Measurements from ENCODE around the gene IL5RA. TPM values are rescaled to one million over a fixed set of nuclear protein-coding genes. Genes with fewer than 3 reads are reported as not detected.

The IL5RA gene
- total RNA-seq, 1 donor from 2014 or later = not detected

DNA sequence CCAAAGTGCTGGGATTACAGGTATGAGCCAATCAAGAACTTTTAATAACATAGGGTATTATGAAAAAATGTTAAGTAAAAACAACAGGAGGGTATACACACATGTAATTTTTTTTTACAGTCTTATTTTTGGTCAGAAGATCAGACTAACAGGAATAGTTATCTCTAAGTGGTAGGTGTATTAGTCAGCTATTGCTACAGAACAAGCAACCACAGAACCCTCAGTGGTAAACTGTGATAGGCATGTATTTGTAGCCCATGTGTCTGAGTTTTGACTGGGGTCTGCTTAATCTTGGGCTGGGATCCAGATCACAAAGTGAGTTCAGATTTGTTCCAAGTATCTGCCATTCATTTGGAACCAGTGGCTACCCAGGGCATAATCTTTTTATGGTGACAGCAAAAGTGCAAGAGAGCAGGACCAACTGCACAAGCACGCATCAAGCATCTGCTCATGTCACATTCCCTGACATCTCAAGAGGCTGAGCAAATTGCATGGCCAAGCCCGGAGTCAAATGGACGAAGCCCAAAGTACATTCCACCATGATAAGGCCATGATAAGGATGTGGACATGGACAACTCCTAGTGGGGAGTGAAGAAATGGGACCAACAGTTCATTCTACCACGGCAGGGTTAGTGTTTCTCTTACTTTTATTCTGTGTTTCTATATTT, 3.0 kb upstream of the IL5RA start:
- Histone ChIP-seq H3K4me3 (ENCODE audit: low read depth, low read length) (no peak overlapping the region), H3K36me3 (ENCODE audit: control insufficient read depth, insufficient read depth, low read length) (no peaks in the 10 kb centered on the region), H3K27me3 (ENCODE audit: control insufficient read depth, insufficient read depth, low read length) (no peaks in the 10 kb centered on the region)
- TF ChIP-seq, protein P1, sequence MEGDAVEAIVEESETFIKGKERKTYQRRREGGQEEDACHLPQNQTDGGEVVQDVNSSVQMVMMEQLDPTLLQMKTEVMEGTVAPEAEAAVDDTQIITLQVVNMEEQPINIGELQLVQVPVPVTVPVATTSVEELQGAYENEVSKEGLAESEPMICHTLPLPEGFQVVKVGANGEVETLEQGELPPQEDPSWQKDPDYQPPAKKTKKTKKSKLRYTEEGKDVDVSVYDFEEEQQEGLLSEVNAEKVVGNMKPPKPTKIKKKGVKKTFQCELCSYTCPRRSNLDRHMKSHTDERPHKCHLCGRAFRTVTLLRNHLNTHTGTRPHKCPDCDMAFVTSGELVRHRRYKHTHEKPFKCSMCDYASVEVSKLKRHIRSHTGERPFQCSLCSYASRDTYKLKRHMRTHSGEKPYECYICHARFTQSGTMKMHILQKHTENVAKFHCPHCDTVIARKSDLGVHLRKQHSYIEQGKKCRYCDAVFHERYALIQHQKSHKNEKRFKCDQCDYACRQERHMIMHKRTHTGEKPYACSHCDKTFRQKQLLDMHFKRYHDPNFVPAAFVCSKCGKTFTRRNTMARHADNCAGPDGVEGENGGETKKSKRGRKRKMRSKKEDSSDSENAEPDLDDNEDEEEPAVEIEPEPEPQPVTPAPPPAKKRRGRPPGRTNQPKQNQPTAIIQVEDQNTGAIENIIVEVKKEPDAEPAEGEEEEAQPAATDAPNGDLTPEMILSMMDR (IDR thresholded peaks at IDR 0.05; ENCODE audit: insufficient read depth, low read length, severe bottlenecking) = no peak
- DNase-seq (ENCODE audit: low read depth) = no peak
- FAIRE-seq = peak; percentile 81

DNA sequence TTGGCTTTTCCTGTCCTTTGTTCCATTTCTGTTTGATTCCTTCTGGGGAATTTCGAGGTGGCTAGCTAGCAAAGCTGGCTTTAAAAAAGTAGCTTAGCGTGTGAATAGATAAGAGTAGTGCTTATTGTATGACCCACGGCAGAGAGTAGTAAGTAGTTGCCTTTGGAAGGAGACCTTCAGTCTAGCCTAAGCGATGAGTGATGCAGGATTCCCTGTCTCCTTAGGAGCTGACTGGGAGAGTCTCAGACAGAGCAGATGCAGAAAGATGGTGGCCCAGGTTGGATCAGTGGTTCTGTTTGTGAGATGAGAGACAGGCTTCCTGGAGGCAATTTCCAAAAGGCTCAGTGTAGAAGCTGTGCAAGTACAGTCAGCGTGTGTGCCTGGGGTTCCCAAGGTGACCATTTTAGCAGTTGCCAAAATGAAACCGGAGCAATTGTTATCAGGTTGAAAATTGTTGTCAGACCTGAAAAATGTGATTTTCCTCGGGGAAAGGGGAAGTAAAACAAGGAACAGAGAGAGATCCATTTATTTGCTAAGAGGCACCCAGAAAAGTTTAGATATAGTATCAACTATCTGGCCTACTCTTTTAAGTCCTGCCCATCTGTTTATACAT, 681 bp upstream of the IL5RA start:
- no peak overlapping the region for H3K4me3 ChIP-seq (ENCODE audit: low read depth, low read length)
- FAIRE-seq (no peak), DNase-seq (ENCODE audit: low read depth) (no peak)
- no peaks in the 10 kb centered on the region for H3K36me3 ChIP-seq (ENCODE audit: control insufficient read depth, insufficient read depth, low read length)
- H3K27me3 ChIP-seq (ENCODE audit: control insufficient read depth, insufficient read depth, low read length) = no peaks in the 10 kb centered on the region
- TF ChIP-seq, protein P1 (IDR thresholded peaks at IDR 0.05; ENCODE audit: insufficient read depth, low read length, severe bottlenecking) = no peak

DNA sequence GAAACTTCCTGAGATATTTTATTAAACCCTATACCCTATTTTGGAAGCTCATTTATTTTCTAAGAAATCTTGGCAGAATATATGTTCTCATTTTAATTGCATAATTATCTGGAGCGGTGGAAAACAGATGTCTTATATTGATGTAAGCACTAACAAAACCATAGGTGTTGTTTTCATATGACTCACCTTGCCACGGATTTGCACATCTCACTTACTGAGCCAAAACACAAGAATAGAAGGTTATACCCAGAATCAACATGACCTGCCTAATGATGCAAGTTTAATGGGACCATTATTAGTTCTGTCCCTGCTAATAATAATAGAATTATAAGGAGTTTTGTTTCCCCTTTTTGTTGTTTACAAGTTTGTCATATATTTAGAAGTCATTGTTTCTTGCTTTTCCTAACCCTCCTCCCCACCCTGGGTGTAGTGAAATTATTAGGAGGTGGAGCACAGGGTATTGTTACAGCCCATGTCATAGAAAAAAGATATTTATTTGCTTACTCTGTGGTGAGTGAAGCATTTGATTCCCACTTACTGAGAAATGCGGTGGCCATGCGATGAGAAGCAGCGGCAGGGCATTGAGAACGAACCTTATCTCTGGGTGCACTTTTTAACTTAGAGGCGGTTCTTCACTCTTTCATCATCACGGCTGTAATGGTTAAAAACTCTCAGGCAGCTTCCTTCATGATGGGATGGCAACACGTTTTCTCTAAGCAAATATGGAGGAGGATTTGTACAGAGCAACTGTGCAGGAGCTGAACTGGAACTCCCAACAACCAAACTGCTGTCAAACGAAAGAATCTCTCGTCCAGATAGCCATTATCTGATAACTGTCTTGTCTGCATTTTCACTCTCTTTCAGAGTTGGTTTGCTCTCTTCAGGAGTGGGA, 521 bp downstream of the IL5RA start:
- TF ChIP-seq, protein P1 (IDR thresholded peaks at IDR 0.05; ENCODE audit: insufficient read depth, low read length, severe bottlenecking) = no peak
- DNase-seq (ENCODE audit: low read depth) (peak; percentile 56), FAIRE-seq (peak; percentile 68)
- no peak overlapping the region for H3K4me3 ChIP-seq (ENCODE audit: low read depth, low read length)
- no peaks in the 10 kb centered on the region for H3K27me3 ChIP-seq (ENCODE audit: control insufficient read depth, insufficient read depth, low read length)
- no peaks in the 10 kb centered on the region for H3K36me3 ChIP-seq (ENCODE audit: control insufficient read depth, insufficient read depth, low read length)

DNA sequence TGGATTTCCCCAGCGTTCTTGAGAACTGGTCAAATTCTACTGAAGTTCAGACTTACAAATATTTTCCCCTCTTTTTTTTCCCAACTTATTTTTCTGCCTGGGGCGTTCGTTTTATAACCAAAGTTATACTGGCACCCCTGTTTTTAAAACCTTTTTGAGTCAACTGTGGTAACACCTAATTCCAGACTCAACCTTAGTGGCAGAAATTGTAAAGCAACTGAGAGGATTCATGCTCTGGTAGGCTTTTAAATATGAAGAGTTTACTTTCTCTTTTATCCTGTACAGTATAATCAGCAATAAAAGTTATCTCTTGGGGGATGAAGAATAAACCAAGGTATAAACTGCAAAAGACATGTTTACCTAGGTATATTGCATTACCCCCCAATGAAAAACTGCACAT, 2.3 kb downstream of the IL5RA start:
- Histone ChIP-seq H3K4me3 (ENCODE audit: low read depth, low read length) (no peak overlapping the region), H3K27me3 (ENCODE audit: control insufficient read depth, insufficient read depth, low read length) (no peaks in the 10 kb centered on the region), H3K36me3 (ENCODE audit: control insufficient read depth, insufficient read depth, low read length) (no peaks in the 10 kb centered on the region)
- no peak for FAIRE-seq
- TF ChIP-seq, protein P1 (IDR thresholded peaks at IDR 0.05; ENCODE audit: insufficient read depth, low read length, severe bottlenecking) = no peak
- DNase-seq (ENCODE audit: low read depth) = no peak

DNA sequence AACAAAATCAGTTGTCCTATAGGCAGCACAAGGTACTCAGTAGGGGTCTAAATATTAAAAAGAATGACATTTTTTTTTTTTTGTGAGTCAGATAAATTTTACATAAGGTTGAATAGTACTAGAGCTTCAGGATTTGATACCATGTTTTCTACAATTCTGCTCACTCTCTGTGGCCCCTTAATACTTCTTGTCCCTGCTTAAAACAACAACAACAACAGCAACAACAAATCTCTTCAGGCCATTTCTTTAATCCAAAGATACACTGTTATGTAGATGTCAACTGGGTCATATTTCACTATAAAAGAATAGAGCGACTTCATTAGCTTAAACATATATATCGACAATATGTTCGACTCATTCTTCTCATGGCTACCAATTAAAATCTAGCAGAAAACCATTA, 3.0 kb downstream of the IL5RA start:
- H3K36me3 ChIP-seq (ENCODE audit: control insufficient read depth, insufficient read depth, low read length) = no peaks in the 10 kb centered on the region
- DNase-seq (ENCODE audit: low read depth) = no peak
- TF ChIP-seq, protein P1 (IDR thresholded peaks at IDR 0.05; ENCODE audit: insufficient read depth, low read length, severe bottlenecking) = no peak
- H3K4me3 ChIP-seq (ENCODE audit: low read depth, low read length) = no peak overlapping the region
- no peaks in the 10 kb centered on the region for H3K27me3 ChIP-seq (ENCODE audit: control insufficient read depth, insufficient read depth, low read length)
- FAIRE-seq = no peak
